ENCODE data around the gene TYW1B.
"Not testable (repeated sequence)": the region's sequence is repeated elsewhere in the genome, so short reads cannot be mapped to it uniquely, and the experiment has no call there.

The TYW1B gene

DNA sequence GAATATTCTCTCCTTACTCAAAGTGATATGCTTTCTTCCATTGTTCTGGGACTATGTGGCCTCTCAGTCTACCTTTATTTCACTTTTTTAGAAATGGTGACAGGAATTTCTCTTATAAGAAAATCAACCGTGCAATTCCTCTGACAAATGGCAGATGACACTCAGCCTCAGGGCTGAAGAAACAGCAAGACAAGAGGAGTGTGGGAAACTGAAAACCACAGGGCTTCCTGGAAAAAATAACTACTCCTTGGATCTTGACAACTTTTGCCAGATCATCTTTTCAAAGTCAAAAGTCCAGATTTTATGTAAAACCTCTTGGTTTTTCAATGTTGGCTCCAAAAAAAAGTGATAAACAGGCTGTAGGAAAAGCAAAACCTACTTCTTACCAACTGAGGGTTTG, 121.5 kb downstream of the TYW1B start:
- FAIRE-seq = no peak

DNA sequence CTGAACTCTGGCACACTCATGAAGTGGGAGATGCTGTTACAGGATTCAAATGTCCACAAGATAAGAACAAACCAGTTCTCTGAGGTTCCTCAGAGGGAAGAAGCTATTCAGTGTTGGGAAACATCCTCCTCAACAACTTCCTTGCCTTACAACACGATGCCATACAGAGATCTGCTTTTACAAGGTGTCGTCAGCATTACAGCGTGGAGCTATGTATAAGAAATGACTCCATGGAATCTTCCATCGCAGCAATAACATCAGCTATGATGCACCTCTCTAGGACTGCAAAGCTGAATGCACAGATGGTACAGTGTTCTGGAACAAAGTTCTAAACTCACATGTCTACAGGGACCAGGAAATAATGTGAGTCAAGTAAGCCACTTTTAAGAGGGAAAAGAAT, 122.3 kb downstream of the TYW1B start:
- not testable (repeated sequence) for DNase-seq (ENCODE audit: insufficient read length, low spot score); FAIRE-seq

More for the DNA sequence above, 121.5 kb downstream of the TYW1B start:
- no peak for DNase-seq (ENCODE audit: insufficient read length, low spot score)

- FAIRE-seq (no peak), DNase-seq (ENCODE audit: insufficient read length, low spot score) (no peak)
Measured at GRCh38 chr7:72704894-72705293, 123.1 kb downstream of the TYW1B start.

- FAIRE-seq; DNase-seq (ENCODE audit: insufficient read length, low spot score): not testable (repeated sequence)
Measured at GRCh38 chr7:72700548-72700947, 127.5 kb downstream of the TYW1B start.

DNA sequence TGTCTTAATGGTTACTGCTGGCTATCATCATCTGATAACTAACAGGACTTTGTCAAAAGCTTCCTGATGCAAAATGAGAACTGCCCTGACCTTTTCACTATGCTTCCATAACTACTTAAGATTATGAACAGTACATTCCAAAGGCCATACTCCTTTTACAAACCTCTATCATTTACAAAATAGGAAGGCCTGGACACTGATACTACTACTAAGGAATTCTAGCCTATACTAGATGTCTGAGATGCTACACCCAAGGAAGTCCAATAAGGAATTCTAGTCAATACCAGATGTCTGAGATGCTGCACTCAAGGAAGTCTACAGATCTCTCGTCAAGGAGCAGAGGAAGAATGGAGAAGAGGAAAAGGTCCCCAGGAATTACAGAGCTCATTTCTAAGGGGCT, 130.9 kb downstream of the TYW1B start:
- not testable (repeated sequence) for DNase-seq (ENCODE audit: insufficient read length, low spot score); FAIRE-seq

- FAIRE-seq; DNase-seq (ENCODE audit: insufficient read length, low spot score): not testable (repeated sequence)
Measured at GRCh38 chr7:72696643-72697042, 131.4 kb downstream of the TYW1B start.

GRCh38 chr7:72695482-72695881, 132.5 kb downstream of the TYW1B start:
- not testable (repeated sequence) for FAIRE-seq; DNase-seq (ENCODE audit: insufficient read length, low spot score)

DNA sequence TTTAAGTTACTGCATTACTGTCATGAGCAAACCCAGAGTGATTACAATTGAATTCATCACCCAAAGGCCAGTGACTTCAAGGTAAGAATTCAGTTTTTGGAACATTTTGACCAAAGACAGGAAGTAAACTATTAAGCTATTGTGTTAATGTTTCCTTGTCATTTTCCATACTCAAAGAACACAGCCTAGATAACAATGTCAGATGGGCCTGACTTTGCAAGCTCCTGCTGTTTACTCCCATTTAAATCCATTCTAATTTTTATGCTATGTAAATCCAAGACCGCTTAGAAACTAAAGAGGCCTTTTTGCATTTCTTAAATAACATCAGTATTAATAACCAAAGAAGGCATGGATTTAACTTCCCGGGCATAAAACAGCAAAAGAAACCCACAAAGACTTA, 136.6 kb downstream of the TYW1B start:
- DNase-seq (ENCODE audit: insufficient read length, low spot score); FAIRE-seq: not testable (repeated sequence)

DNA sequence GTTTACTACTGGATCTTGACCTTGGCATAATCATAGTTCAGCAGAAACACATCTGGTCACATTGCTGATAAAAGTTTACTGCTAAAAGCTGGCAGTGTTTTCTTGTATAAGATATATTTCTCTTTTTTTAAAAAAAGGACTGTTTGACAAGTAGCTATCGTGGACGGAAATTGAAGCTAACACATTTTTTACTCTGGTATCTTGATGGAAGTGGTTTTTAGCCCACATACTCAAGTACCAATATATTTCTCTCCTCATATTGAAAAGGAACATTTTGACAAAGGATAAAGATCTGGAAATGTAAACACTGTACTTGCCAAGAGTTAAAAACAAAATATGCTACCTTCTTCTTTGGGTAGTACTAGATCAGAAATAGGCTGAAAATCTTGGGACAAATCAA, 137.8 kb downstream of the TYW1B start:
- DNase-seq (ENCODE audit: insufficient read length, low spot score); FAIRE-seq: not testable (repeated sequence)

DNA sequence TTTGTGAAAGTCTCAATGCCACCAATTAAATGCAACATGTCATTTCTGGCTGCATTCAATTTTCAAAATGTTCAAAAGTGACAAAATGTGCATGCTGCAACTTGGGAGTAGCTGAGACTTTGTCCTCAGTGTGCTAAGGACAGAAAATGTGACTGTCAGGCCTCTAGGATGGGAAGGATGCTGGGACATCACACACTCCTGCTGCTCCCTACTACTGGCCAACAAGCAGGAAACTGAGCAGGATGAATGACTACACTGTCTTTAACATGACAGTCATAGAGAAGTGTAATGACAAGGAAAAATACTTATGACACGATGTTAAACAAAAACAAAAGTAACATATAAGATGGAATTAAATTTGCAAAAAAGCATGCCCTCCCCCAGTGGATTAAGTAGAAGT, 138.7 kb downstream of the TYW1B start:
- not testable (repeated sequence) for DNase-seq (ENCODE audit: insufficient read length, low spot score); FAIRE-seq

GRCh38 chr7:72681211-72681610, 146.8 kb downstream of the TYW1B start:
- DNase-seq (ENCODE audit: insufficient read length, low spot score); FAIRE-seq: not testable (repeated sequence)

- not testable (repeated sequence) for FAIRE-seq; DNase-seq (ENCODE audit: insufficient read length, low spot score)
Measured at GRCh38 chr7:72676880-72677279, 151.1 kb downstream of the TYW1B start.

DNA sequence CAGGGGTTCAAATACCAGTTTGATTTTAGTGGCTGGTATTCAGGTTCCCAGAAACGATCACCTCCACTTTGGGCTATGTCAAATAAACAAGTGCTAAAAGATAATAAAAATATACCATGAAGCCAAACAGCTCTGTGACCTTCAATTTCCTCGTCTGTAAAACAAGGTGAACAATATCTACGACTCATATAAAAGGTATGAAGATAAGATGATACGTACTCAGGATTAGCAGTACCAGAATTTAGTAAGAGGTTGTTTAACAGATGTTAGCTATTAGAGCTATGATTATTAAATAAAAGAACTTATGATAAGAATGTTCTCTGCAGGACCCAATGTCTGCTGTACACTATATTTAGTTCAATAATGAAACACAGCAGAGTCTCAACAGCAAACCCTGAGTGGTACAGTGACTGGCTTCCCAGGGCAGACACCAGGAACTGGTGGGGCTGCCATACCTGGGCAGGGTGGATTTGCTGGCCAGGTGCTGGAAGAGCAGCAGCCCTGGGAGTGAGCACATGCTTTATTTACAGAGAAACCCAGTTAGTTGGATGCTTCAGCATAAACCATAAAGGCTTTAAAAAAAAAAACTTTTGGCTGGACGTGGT, 151.8 kb downstream of the TYW1B start:
- DNase-seq (ENCODE audit: insufficient read length, low spot score); FAIRE-seq: not testable (repeated sequence)

- not testable (repeated sequence) for FAIRE-seq; DNase-seq (ENCODE audit: insufficient read length, low spot score)
Measured at GRCh38 chr7:72675686-72676085, 152.3 kb downstream of the TYW1B start.

- FAIRE-seq (no peak), DNase-seq (ENCODE audit: insufficient read length, low spot score) (no peak)
Measured at GRCh38 chr7:72674394-72674793, 153.6 kb downstream of the TYW1B start.

- not testable (repeated sequence) for FAIRE-seq; DNase-seq (ENCODE audit: insufficient read length, low spot score)
Measured at GRCh38 chr7:72670850-72671249, 157.2 kb downstream of the TYW1B start.

GRCh38 chr7:72668435-72668834, 159.6 kb downstream of the TYW1B start:
- not testable (repeated sequence) for DNase-seq (ENCODE audit: insufficient read length, low spot score); FAIRE-seq

GRCh38 chr7:72667049-72667448, 161.0 kb downstream of the TYW1B start:
- not testable (repeated sequence) for DNase-seq (ENCODE audit: insufficient read length, low spot score); FAIRE-seq

DNA sequence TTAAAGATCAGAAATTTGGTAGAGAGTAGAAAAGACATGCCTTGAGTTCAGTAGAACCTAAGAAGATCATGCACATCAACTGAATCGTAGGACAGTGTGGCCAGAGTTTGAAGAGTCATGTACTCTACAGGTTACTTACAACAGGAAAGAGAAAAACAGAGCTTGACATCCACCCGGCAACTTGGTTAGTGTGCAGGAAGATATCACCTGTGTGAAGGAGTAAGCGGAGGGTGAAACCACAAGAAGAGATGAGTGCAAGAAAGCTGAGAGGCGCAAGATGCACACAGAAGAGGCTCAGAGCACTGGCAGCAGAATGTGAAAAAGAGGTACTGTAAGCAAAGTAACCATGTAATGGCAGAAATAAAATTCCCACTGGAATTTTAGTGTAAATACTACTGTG, 179.4 kb downstream of the TYW1B start:
- not testable (repeated sequence) for DNase-seq (ENCODE audit: insufficient read length, low spot score); FAIRE-seq

DNA sequence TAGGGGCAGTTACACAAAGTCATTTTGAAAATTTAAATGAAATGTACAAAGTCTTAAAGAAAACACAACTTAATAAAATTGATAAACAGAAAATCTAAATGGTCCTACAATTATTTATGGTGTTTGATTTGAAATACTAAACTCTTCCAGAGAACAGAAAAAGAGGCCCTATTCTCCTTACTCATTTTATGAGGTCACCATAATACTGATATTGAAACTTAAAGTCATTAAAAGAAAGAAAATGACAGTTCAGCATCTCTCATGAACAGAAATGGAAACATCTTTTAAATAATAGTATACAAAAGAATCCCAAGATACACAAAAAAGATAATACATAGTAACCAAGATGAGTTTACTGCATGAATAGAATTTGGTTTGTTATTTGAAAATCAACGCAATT, 184.3 kb downstream of the TYW1B start:
- DNase-seq (ENCODE audit: insufficient read length, low spot score); FAIRE-seq: not testable (repeated sequence)

- not testable (repeated sequence) for DNase-seq (ENCODE audit: insufficient read length, low spot score); FAIRE-seq
Measured at GRCh38 chr7:72641485-72642248, 186.3 kb downstream of the TYW1B start.

GRCh38 chr7:72640740-72641139, 187.3 kb downstream of the TYW1B start:
- FAIRE-seq; DNase-seq (ENCODE audit: insufficient read length, low spot score): not testable (repeated sequence)
